Caki2 (cell line): ENCODE measurements around the gene SNRPD2. TPM values are rescaled to one million over a fixed set of nuclear protein-coding genes. Genes with fewer than 3 reads are reported as not detected.
"Not testable (repeated sequence)": the region's sequence is repeated elsewhere in the genome, so short reads cannot be mapped to it uniquely, and the experiment has no call there.

Experiments used
- DNase-seq: peaks from one replicate; pipeline ENCODE4 v3.0.0-alpha.2; 2015; ENCODE audit warnings: low read depth
- in situ Hi-C: cut with HindIII; loops from 2 replicates; pipeline ENCODE4 v1.10.0; 2016; ENCODE audit warnings: low sequenced_read_pairs, low pct_unique_long_range_greater_than_20kb, mixed read lengths
- total RNA-seq: library from RNA; depleted of rRNA; stranded (reverse); fragments of >200 nt; shearing (Covaris generic); gene quantifications from 2 replicates; pipeline ENCODE4 v1.2.3, GENCODE V29; 2014; ENCODE audit warnings: low replicate concordance

Gene SNRPD2
- total RNA-seq, 1 experiment from 2014 or later, result 578 TPM

DNA sequence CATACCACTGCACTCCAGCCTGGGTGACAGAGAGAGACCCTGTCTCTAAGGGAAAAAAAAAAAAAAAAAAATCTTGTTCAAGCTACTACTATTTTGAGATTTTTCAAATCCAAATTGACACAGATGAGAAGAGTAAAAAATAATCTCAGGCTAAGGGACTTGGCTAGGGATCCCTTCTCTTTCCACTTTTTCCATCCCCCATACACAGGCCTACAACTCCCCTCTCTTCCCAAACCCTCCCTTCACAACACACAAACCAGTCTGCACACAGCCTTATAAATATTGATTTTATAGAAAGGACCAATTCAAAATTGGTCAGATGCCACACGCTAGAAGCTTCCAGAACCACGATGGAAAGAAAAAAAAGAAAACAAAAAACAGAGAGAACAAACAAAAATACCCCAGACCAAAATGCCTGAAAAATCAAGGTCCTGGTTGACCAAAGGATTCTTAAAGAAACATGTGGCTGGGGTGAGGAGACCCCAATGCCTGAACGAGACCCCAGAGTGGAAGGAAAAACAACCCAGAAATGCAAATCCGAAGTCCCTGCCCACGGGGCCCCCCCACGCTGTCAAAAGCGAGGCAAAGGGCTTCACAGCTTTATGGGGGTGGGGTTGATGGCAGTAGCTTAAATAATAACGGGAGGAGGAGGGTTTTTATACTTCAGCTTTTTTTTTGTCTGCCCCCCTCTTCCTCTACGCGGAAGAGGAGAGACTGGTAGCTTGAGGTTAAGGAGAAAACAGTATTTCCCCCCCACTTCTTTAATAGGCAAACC lies 18.8 kb upstream of the SNRPD2 start:
- DNase-seq, result no peak
- in situ Hi-C loops, result no loop called here

DNA sequence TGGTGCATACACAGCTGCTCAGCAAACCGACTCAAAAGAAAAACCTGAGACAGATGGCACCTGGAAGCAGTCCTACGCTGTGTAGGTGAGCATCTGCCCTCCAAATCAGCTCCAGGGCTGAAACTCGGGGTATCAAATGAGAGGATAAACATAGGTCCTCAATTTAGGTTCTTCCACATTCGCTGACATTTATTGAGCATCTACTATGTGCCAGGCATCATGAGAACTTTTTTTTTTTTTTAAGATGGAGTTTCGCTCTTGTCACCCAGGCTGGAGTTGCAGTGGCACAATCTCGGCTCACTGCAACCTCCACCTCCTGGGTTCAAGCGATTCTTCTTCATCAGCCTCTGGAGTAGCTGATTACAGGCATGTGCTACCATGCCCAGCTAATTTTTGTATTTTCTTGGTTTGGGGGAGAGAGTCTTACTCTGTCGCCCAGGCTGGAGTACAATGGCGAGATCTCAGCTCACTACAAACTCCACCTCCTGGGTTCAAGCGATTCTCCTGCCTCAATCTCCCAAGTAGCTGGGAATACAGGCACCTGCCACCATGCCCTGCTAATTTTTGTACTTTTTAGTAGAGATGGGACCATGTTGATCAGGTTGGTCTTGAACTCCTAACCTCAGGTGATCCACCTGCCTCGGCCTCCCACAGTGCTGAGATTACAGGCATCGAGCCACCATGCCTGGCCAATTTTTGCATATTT lies 14.1 kb upstream of the SNRPD2 start:
- DNase-seq, result no peak
- in situ Hi-C loops, result no loop called here

- no peak for DNase-seq
- in situ Hi-C loops, result no loop called here
Observed at GRCh38 chr19:45705115-45705514, 13.4 kb upstream of the SNRPD2 start.

DNA sequence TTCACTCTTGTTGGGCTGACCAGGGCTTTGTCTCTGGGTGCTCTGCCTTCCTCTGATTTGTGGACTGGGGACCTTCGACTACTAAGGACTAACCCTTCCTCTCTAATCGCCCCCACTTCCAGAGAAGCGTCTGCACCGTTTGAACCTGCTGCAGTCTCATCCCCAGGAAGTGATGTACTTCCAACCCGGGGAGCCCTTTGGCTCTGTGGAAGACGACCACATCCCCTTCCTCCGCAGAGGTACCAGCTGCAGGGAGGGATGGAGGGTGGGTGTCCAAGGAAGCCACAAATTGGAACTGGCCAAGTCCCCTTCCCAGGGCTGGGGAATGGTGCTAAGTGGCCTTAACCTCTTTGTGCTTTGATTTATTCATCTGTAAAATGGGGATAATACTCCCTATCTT lies 9.9 kb upstream of the SNRPD2 start:
- no peak for DNase-seq
- in situ Hi-C loops, result no loop called here

DNA sequence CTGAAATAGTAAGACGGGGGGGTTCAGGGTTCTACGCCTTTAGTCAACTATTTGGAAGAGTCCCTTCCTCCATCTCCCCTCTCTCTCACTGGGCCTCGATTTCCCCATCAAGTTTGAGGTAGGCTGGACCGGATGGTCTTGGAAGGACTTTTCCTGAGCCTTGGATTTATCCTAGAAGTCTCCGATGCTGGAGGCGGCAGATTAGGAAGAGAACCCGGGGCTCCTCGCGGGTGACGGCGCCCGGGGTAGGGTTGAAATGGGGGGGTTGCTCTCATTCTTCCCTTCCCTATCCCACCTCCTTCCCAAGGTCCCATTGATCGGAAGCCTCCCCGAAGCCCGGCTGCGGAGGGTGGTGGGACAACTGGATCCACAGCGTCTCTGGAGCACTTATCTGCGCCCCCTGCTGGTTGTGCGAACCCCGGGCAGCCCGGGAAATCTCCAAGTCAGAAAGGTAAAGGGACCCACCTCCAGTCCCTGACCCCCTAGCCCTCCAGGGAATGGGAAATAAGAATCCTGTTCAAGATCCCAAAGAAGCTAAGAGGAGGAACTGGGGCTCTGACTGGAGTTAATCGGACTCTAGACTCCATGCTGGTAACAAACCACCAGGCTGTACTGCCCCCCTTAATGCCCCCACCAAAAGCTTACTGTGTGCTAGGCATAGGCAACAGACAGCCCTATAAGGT lies 1.5 kb upstream of the SNRPD2 start:
- DNase-seq, result peak; percentile 80
- in situ Hi-C loops, result no loop called here

DNA sequence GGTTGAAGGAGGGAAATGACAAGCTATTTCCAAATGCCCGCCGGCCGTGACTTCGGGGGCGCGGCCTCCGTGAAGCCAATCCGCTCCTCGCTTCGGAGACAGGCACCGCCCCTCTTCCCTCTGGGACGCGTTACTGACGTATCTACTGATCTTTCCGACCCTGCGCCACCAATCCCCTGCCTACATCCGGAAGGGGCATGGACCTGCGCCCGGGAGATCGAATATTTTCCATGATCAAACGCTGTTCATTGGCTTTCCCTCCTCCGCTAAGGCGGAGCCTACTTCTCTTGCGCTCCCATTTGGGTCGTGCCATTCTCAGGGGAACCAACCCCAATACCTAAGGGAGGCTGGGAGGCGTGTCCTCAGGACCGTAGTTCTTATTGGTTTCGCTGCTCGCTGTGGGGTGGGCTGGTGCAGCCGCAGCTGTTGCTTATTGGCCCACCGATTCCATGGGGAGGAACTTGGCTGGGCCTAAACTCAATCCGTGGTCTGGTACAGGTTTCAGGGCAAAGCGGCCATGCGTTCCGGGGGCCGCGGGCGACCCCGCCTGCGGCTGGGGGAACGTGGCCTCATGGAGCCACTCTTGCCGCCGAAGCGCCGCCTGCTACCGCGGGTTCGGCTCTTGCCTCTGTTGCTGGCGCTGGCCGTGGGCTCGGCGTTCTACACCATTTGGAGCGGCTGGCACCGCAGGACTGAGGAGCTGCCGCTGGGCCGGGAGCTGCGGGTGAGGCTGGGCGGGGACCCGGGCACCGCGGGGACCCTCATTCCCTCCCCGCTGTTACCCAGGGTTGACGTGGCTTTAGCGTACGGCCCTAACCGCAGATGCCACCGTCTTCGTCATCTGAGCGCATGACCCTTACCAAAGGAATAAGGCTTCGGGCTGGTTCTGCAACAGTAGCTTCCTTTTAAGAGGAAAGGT lies 693 bp upstream of the SNRPD2 start, which contains the start of gene QPCTL:
QPCTL (plus strand) TSS at position 480 of the 919 bp plus-strand sequence; CDS start at position 518, 38 bp downstream.
- DNase-seq, result peak; percentile 100
- in situ Hi-C loops, result no loop called here

DNA sequence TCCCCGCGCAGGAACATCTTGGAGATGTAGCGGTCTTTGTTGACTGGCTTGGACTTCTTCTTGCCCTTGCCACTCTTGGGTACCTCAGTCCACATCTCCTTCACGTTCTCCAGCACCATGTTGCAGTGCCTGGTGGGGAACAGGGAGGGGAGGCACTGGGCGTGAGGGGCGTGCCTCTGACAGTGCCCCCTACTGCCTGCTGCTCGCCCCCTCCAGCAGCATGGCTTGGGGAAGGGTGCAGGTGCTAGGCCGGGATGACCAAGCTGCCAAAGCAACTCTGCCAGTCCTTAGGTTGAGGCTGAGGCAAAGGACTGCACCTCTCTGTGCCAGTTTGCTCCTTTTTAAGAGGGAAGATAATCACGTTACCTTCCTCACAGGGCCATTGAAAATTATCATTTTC lies 4.2 kb downstream of the SNRPD2 start:
- in situ Hi-C loops, result no loop called here
- DNase-seq, result no peak

GRCh38 chr19:45685045-45685444 lies 6.7 kb downstream of the SNRPD2 start:
- DNase-seq, in situ Hi-C loops: not testable (repeated sequence)

GRCh38 chr19:45682908-45683307 lies 8.8 kb downstream of the SNRPD2 start:
- DNase-seq, result no peak
- in situ Hi-C loops, result no loop called here

DNA sequence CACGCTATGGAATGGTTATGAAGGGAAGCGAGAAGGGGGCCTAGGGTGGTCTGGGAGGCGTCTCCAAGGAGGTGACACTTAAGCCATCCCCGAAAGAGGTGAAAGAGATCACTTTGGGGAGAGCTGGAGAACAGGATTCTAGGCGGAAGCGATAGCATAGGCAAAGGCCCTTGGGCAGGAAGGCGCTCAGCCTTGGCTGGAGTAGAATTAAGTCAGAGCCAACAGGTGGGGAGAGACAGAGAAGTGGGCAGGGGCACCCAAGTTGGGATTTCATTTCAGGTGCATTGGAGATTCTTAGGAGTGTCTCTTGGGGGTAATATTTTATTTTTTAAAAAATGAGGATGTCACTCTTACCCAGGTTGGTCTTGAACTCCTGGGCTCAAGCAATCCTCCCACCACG lies 9.6 kb downstream of the SNRPD2 start:
- in situ Hi-C loops, result no loop called here
- no peak for DNase-seq

DNA sequence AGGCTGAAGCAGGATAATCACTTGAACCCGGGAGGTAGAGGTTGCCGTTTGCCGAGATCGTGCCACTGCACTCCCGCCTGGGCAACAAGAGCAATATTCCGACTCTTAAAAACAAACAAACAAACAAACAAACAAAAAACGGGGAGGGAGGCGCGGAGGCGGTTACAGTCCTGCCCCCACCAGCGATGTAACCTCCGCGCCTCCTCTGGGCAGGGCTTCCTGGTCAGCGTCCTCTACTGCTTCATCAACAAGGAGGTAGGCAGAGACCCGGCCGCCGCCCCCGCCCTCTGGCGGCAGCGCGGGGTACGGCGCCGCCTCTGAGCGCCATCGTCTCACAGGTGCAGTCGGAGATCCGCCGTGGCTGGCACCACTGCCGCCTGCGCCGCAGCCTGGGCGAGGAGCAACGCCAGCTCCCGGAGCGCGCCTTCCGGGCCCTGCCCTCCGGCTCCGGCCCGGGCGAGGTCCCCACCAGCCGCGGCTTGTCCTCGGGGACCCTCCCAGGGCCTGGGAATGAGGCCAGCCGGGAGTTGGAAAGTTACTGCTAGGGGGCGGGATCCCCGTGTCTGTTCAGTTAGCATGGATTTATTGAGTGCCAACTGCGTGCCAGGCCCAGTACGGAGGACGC lies 10.2 kb downstream of the SNRPD2 start:
- DNase-seq, result peak; percentile 93
- in situ Hi-C loops, result no loop called here

GRCh38 chr19:45677351-45678230 lies 14.2 kb downstream of the SNRPD2 start:
- peak; percentile 38 for DNase-seq
- in situ Hi-C loops, result no loop called here

- DNase-seq, result no peak
- in situ Hi-C loops, result no loop called here
Observed at GRCh38 chr19:45676851-45677263, 14.9 kb downstream of the SNRPD2 start.

GRCh38 chr19:45674946-45675345 lies 16.8 kb downstream of the SNRPD2 start:
- in situ Hi-C loops, result no loop called here
- no peak for DNase-seq

DNA sequence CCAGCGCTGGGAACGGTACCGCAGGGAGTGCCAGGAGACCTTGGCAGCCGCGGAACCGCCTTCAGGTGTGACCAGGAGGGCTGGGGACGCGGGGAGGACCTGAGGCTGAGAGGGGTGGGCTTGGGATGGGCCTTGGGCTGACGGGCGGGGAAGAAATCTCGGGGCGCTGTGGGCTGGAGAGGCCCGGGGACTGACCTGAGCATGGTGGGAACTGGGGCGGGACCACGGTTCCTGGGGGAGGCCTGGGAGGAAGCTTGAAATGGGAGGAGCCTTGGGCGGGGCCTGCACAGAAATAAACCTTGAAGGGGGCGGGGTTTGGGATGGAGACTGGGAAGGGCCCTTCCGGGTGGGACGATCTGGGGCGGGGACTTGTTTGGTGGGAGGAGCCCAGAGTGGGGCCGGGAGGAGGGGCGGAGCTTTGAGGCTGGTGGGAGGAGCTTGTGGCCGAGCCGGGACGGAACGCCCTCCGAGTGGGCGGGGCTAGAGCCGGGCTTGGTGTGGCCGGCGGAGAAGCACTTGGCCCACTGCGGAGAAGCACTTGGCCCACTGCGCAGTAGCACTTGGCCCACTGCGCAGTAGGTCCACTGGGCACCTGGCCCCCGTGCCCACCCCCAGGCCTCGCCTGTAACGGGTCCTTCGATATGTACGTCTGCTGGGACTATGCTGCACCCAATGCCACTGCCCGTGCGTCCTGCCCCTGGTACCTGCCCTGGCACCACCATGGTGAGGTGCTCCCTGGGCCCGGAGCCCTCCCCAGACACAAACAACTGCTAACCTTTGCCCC lies 20.9 kb downstream of the SNRPD2 start:
- in situ Hi-C loops, result no loop called here
- peak; percentile 91 for DNase-seq

- in situ Hi-C loops, result no loop called here
- no peak for DNase-seq
Observed at GRCh38 chr19:45668342-45668871, 23.3 kb downstream of the SNRPD2 start.
